Activated T-helper 1 cell treated with anti-CD3 and anti-CD28 coated beads, Interleukin-2, amount 50 U/mL, for 16 hours (primary cell): ENCODE results near the gene PARD6B.
"Not testable (repeated sequence)": the region's sequence is repeated elsewhere in the genome, so short reads cannot be mapped to it uniquely, and the experiment has no call there.

Experiments used
- DNase-seq, 2 donors: peaks; one replicate each; pipeline ENCODE4 v3.0.0-alpha.2; 2020; ENCODE audit warnings: low read depth in 1 of 2, low spot score in 1 of 2

Gene PARD6B

GRCh38 chr20:50703651-50704438, 27.5 kb upstream of the PARD6B start:
- not testable (repeated sequence) for DNase-seq

GRCh38 chr20:50704514-50704913, 26.9 kb upstream of the PARD6B start:
- DNase-seq, result no peak

- DNase-seq, result no peak
These were observed 26.4 kb upstream of the PARD6B start for GRCh38 chr20:50704971-50705370.

GRCh38 chr20:50708845-50709635, 22.3 kb upstream of the PARD6B start:
- DNase-seq, result no peak

- DNase-seq, result no peak
These were observed 21.8 kb upstream of the PARD6B start for GRCh38 chr20:50709636-50709973.

- DNase-seq, result no peak
These were observed 20.8 kb upstream of the PARD6B start for GRCh38 chr20:50710492-50711063.

- DNase-seq, result no peak
These were observed 20.1 kb upstream of the PARD6B start for GRCh38 chr20:50711113-50711825.

GRCh38 chr20:50712771-50713656, 18.4 kb upstream of the PARD6B start:
- DNase-seq, result no peak

- DNase-seq, result no peak
These were observed 17.7 kb upstream of the PARD6B start for GRCh38 chr20:50713657-50714101.

GRCh38 chr20:50714426-50714825, 17.0 kb upstream of the PARD6B start:
- DNase-seq, result not testable (repeated sequence)

- no peak for DNase-seq
These were observed 15.7 kb upstream of the PARD6B start for GRCh38 chr20:50715694-50716093.

- DNase-seq, result no peak
These were observed 14.9 kb upstream of the PARD6B start for GRCh38 chr20:50716518-50716917.

- DNase-seq, result no peak
These were observed 14.1 kb upstream of the PARD6B start for GRCh38 chr20:50717312-50717711.

GRCh38 chr20:50717974-50718761, 13.2 kb upstream of the PARD6B start:
- DNase-seq, result no peak

GRCh38 chr20:50719328-50719727, 12.1 kb upstream of the PARD6B start:
- no peak for DNase-seq

- DNase-seq, result no peak
These were observed 11.4 kb upstream of the PARD6B start for GRCh38 chr20:50720026-50720425.

- DNase-seq, result no peak
These were observed 10.8 kb upstream of the PARD6B start for GRCh38 chr20:50720582-50720981.

GRCh38 chr20:50721881-50722281, 9.5 kb upstream of the PARD6B start:
- no peak for DNase-seq

- no peak for DNase-seq
These were observed 8.8 kb upstream of the PARD6B start for GRCh38 chr20:50722424-50723155.
